Stimulated activated CD4-positive, alpha-beta T cell treated with anti-CD3 and anti-CD28 coated beads, Interleukin-4, amount 100 ng/mL, for 24 hours (primary cell): ENCODE data around the gene GLT8D1.
A peak's percentile ranks its signal among the peaks of the same experiment; 100 is the strongest.

Experiments
- DNase-seq: peaks from one replicate; pipeline ENCODE4 v3.0.0-alpha.2; 2020

GLT8D1 gene

GRCh38 chr3:52712291-52713212 is 7.0 kb upstream of the GLT8D1 start:
- no peak for DNase-seq

GRCh38 chr3:52710512-52710911 is 4.9 kb upstream of the GLT8D1 start:
- DNase-seq = no peak

GRCh38 chr3:52707585-52707984 is 2.0 kb upstream of the GLT8D1 start:
- DNase-seq = no peak

GRCh38 chr3:52705438-52705687 is 228 bp downstream of the GLT8D1 start:
- no peak for DNase-seq

GRCh38 chr3:52704611-52705437 is 767 bp downstream of the GLT8D1 start:
- no peak for DNase-seq

GRCh38 chr3:52703341-52703740 is 2.2 kb downstream of the GLT8D1 start:
- no peak for DNase-seq

- DNase-seq = no peak
These were observed 8.0 kb downstream of the GLT8D1 start for GRCh38 chr3:52697632-52697965.

- DNase-seq = no peak
These were observed 8.6 kb downstream of the GLT8D1 start for GRCh38 chr3:52696830-52697631.

- no peak for DNase-seq
These were observed 9.6 kb downstream of the GLT8D1 start for GRCh38 chr3:52695798-52696671.

- DNase-seq = no peak
These were observed 10.9 kb downstream of the GLT8D1 start for GRCh38 chr3:52694528-52695189.

- no peak for DNase-seq
These were observed 12.5 kb downstream of the GLT8D1 start for GRCh38 chr3:52693071-52693470.

- DNase-seq = no peak
These were observed 15.0 kb downstream of the GLT8D1 start for GRCh38 chr3:52690560-52690959.

- no peak for DNase-seq
These were observed 16.4 kb downstream of the GLT8D1 start for GRCh38 chr3:52689151-52689550.

GRCh38 chr3:52688266-52688665 is 17.3 kb downstream of the GLT8D1 start:
- DNase-seq = no peak

- DNase-seq = peak; percentile 93
These were observed 19.6 kb downstream of the GLT8D1 start, which contains the start of the genes GNL3 and PBRM1 for GRCh38 chr3:52685709-52686691. Gene GNL3 (plus strand): TSS chr3:52686032. CDS start chr3:52686093, 61 bp downstream. Gene PBRM1 (minus strand): TSS chr3:52685913.

GRCh38 chr3:52685285-52685708 is 20.3 kb downstream of the GLT8D1 start:
- DNase-seq = peak; percentile 82

- no peak for DNase-seq
These were observed 21.4 kb downstream of the GLT8D1 start for GRCh38 chr3:52684184-52684583.

- no peak for DNase-seq
These were observed 22.0 kb downstream of the GLT8D1 start for GRCh38 chr3:52683611-52684010.

- DNase-seq = peak; percentile 66
These were observed 23.6 kb downstream of the GLT8D1 start for GRCh38 chr3:52682016-52682415.

GRCh38 chr3:52681596-52681995 is 24.0 kb downstream of the GLT8D1 start:
- DNase-seq = no peak
